SK-N-SH (cell line): Measurements from ENCODE around the gene CCNL2. TPM values are rescaled to one million over a fixed set of nuclear protein-coding genes. Genes with fewer than 3 reads are reported as not detected.

Experiments
- CTCF ChIA-PET: fragments of 300-600, 350-600 bp; formaldehyde crosslinking; extraction: SDS; loops from one replicate; lab custom pipeline; 2021; lab: Yijun Ruan, JAX
- POLR2A ChIA-PET: fragments of 350-600 bp; sonication (Branson Sonifier 250); formaldehyde crosslinking; extraction: SDS; loops from one replicate; lab custom pipeline; 2020; ENCODE audit warnings: antibody characterized with exemption, inconsistent platforms; lab: Yijun Ruan, JAX
- DNase-seq: peaks from one replicate; pipeline ENCODE4 v3.0.0; 2012
- H2AFZ ChIP-seq: fragments of 200-600 bp; sonication (generic); 2 replicates; pipeline ENCODE4 v1.8.1; 2016; ENCODE audit warnings: antibody characterized with exemption, mild to moderate bottlenecking, low read depth
- H3F3A ChIP-seq: fragments of 200-600 bp; sonication (generic); replicated peaks from 2 replicates; pipeline ENCODE3; 2016; ENCODE audit warnings: antibody characterized with exemption, mild to moderate bottlenecking; ENCODE audit not compliant: insufficient read depth
- H3K27ac ChIP-seq, 2 experiments: fragments of 200-500 bp in 1 of 2; fragments of 200-600 bp in 1 of 2; sonication (Bioruptor generic) in 1 of 2; sonication (generic), shearing (Covaris generic) in 1 of 2; 2 replicates each; pipeline versions ENCODE4 v1.5.1 to v1.6.1; 2014 to 2016; ENCODE audit warnings: low read depth in 2 of 2, inconsistent platforms in 1 of 2, low read length in 1 of 2, mild to moderate bottlenecking in 1 of 2, mixed read lengths in 1 of 2
- H3K27me3 ChIP-seq: fragments of 200-600 bp; sonication (generic), shearing (Covaris generic); 2 replicates; pipeline ENCODE4 v1.6.1; 2016; ENCODE audit warnings: mixed run types; ENCODE audit not compliant: insufficient read depth
- H3K36me3 ChIP-seq, 2 experiments: fragments of 200-500 bp in 1 of 2; fragments of 200-600 bp in 1 of 2; sonication (Bioruptor generic) in 1 of 2; sonication (generic) in 1 of 2; replicated peaks in 1 of 2; 2 replicates each; pipeline versions ENCODE3 to v1.5.1; 2014 to 2016; ENCODE audit warnings: low read length in 1 of 2, mild to moderate bottlenecking in 1 of 2; ENCODE audit not compliant: insufficient read depth in 2 of 2, control insufficient read depth in 1 of 2
- H3K4me1 ChIP-seq, 2 experiments: fragments of 200-500 bp in 1 of 2; fragments of 200-600 bp in 1 of 2; sonication (Bioruptor generic) in 1 of 2; sonication (generic), shearing (Covaris generic) in 1 of 2; 2 replicates each; pipeline versions ENCODE4 v1.5.1 to v1.6.1; 2014 to 2016; ENCODE audit warnings: low read depth in 1 of 2, low read length in 1 of 2, mixed run types in 1 of 2; ENCODE audit not compliant: insufficient read depth in 2 of 2, control insufficient read depth in 1 of 2
- H3K4me2 ChIP-seq: fragments of 200-600 bp; sonication (generic), shearing (Covaris generic); 2 replicates; pipeline ENCODE4 v1.6.1; 2017; ENCODE audit warnings: mixed run types
- H3K4me3 ChIP-seq, 2 experiments: fragments of 200-500 bp in 1 of 2; fragments of 200-600 bp in 1 of 2; sonication (Bioruptor generic) in 1 of 2; sonication (generic), shearing (Covaris generic) in 1 of 2; 2 replicates each; pipeline versions ENCODE4 v1.5.1 to v1.8.1; 2014 to 2016; ENCODE audit warnings: low read depth in 2 of 2, inconsistent platforms in 1 of 2, low read length in 1 of 2, mild to moderate bottlenecking in 1 of 2, mixed read lengths in 1 of 2, moderate library complexity in 1 of 2
- H3K79me2 ChIP-seq: fragments of 200-600 bp; sonication (generic); 2 replicates; pipeline ENCODE4 v1.8.1; 2017; ENCODE audit warnings: mild to moderate bottlenecking; ENCODE audit not compliant: insufficient read depth
- H3K9ac ChIP-seq: fragments of 200-600 bp; sonication (generic); 2 replicates; pipeline ENCODE4 v1.6.1; 2017; ENCODE audit warnings: mixed run types
- H3K9me2 ChIP-seq: fragments of 200-600 bp; sonication (generic); 2 replicates; pipeline ENCODE4 v1.6.1; 2017; ENCODE audit warnings: mixed run types
- H3K9me3 ChIP-seq: fragments of 200-600 bp; sonication (generic); 2 replicates; pipeline ENCODE4 v1.6.1; 2017; ENCODE audit warnings: mixed run types, mild to moderate bottlenecking, moderate library complexity
- H4K20me1 ChIP-seq: fragments of 200-600 bp; sonication (generic); 2 replicates; pipeline ENCODE4 v1.6.1; 2017; ENCODE audit warnings: mild to moderate bottlenecking, mixed run types; ENCODE audit not compliant: insufficient read depth
- CHD2 ChIP-seq: fragments of 150-350 bp; IDR thresholded peaks from 2 replicates; pipeline ENCODE4 v1.6.1; 2018; ENCODE audit warnings: low read length; ENCODE audit not compliant: partially characterized antibody
- ELF1 ChIP-seq: IDR thresholded peaks from 2 replicates; pipeline ENCODE4 v1.4.0; 2012
- EZH2phosphoT487 ChIP-seq: fragments of 200-600 bp; sonication (generic); IDR thresholded peaks from 2 replicates; pipeline ENCODE4 v1.6.1; 2017; ENCODE audit warnings: low read depth, mixed run types, mild to moderate bottlenecking, antibody characterized with exemption, moderate library complexity, borderline replicate concordance
- FOSL2 ChIP-seq: IDR thresholded peaks from 2 replicates; pipeline ENCODE4 v1.4.0; 2012; ENCODE audit warnings: low read depth, mild to moderate bottlenecking, moderate library complexity, borderline replicate concordance
- FOXJ3 ChIP-seq: sonication (generic); formaldehyde crosslinking; IDR thresholded peaks from 2 replicates; pipeline ENCODE4 v1.5.1; 2020; ENCODE audit warnings: mild to moderate bottlenecking, missing genetic modification reagents
- FOXM1 ChIP-seq: IDR thresholded peaks from 2 replicates; pipeline ENCODE4 v1.4.0; 2012; ENCODE audit warnings: low read depth, mild to moderate bottlenecking
- IRF3 ChIP-seq: fragments of 150-350 bp; IDR thresholded peaks from 2 replicates; pipeline ENCODE4 v1.6.1; 2016; ENCODE audit warnings: mild to moderate bottlenecking, low read depth, low read length
- MAX ChIP-seq: IDR thresholded peaks from 2 replicates; pipeline ENCODE4 v1.4.0; 2012; ENCODE audit warnings: low read depth
- MEF2A ChIP-seq: IDR thresholded peaks from 2 replicates; pipeline ENCODE4 v1.4.0; 2012; ENCODE audit warnings: low read depth, borderline replicate concordance
- MXI1 ChIP-seq: IDR thresholded peaks from 2 replicates; pipeline ENCODE4 v1.6.1; 2012; ENCODE audit warnings: mild to moderate bottlenecking, low read depth, low read length, improper control_type of control experiment
- RAD21 ChIP-seq: IDR thresholded peaks from 2 replicates; pipeline ENCODE4 v1.6.1; 2012; ENCODE audit warnings: mild to moderate bottlenecking, low read length
- RCOR1 ChIP-seq: fragments of 150-350 bp; IDR thresholded peaks from 2 replicates; pipeline ENCODE4 v1.6.1; 2017; ENCODE audit warnings: antibody characterized with exemption, low read length
- RFX5 ChIP-seq: IDR thresholded peaks from 2 replicates; pipeline ENCODE4 v1.6.1; 2012; ENCODE audit warnings: mild to moderate bottlenecking, improper control_type of control experiment, low read length
- SMC3 ChIP-seq: IDR thresholded peaks from 2 replicates; pipeline ENCODE4 v1.6.1; 2012; ENCODE audit warnings: low read depth, low read length, improper control_type of control experiment
- TAF1 ChIP-seq: IDR thresholded peaks from 2 replicates; pipeline ENCODE4 v1.6.1; 2012; ENCODE audit warnings: low read depth, mild to moderate bottlenecking, low read length, moderate library complexity, borderline replicate concordance
- TEAD4 ChIP-seq: IDR thresholded peaks from 2 replicates; pipeline ENCODE4 v1.4.0; 2012; ENCODE audit warnings: mild to moderate bottlenecking, borderline replicate concordance; ENCODE audit not compliant: insufficient read depth
- USF2 ChIP-seq: fragments of 150-350 bp; IDR thresholded peaks from 2 replicates; pipeline ENCODE4 v1.6.1; 2017; ENCODE audit warnings: antibody characterized with exemption, low read length, low read depth, borderline replicate concordance
- YY1 ChIP-seq: IDR thresholded peaks from 2 replicates; pipeline ENCODE4 v1.4.0; 2012; ENCODE audit warnings: low read depth, mild to moderate bottlenecking
- WGBS: methylation state at CpG from one replicate; pipeline ENCODE4 v1.1.6; 2017; ENCODE audit warnings: low lambda C conversion rate; 5-methylcytosine and 5-hydroxymethylcytosine counted together
- polyA plus RNA-seq, 3 experiments: library from polyadenylated mRNA; depleted of rRNA; stranded (reverse); fragments of >200 nt; gene quantifications; 2 replicates each; pipeline ENCODE4 v1.2.3, GENCODE V29; 2012
- TF ChIP-seq, protein P1 (sequence below): IDR thresholded peaks from 2 replicates; pipeline ENCODE4; 2012

The CCNL2 gene
- polyA plus RNA-seq, 1 of the 3 experiments (the other 2 are of a cell fraction), result 362 TPM

GRCh38 chr1:1356166-1356795 lies 42.9 kb downstream of the CCNL2 start:
- Histone ChIP-seq H3K79me2 (no peaks in the 10 kb centered on the region), H3K36me3 (no peaks in the 10 kb centered on the region), H3K4me1 (peaks cover 20 to 68% of the 10 kb centered on the region in 2 experiments; a peak in 3 of 4 replicates), H3K9me2 (no peaks in the 10 kb centered on the region), H3F3A (peaks cover 9% of the 10 kb centered on the region), H3K9ac (no peak overlapping the region), H3K27me3 (no peaks in the 10 kb centered on the region), H3K4me2 (no peak overlapping the region), H3K4me3 (no peak overlapping the region), H3K27ac (no peak overlapping the region; a peak in 1 of 4 replicates), H3K9me3 (no peaks in the 10 kb centered on the region), H4K20me1 (no peaks in the 10 kb centered on the region), H2AFZ (no peak overlapping the region)
- ChIA-PET CTCF (interaction anchor here (5.1 kb wide), 1 partner anchor 16 kb away, joined by 48 read pairs; no protein-coding TSS in a partner anchor), POLR2A (interaction anchor here (1.3 kb wide), 1 partner anchor 15 kb away, joined by 4 read pairs; no protein-coding TSS in a partner anchor)
- WGBS, result 42% methylated on average over 8 of the region's 8 CpGs
- DNase-seq, result no peak
- TF ChIP-seq SMC3, result no peak
- no peak for TF ChIP-seq USF2
- no peak for TF ChIP-seq IRF3
- TF ChIP-seq RFX5, result no peak
- TF ChIP-seq CHD2, result no peak
- TF ChIP-seq RCOR1, result no peak
- TF ChIP-seq TEAD4, result no peak
- no peak for TF ChIP-seq RAD21
- TF ChIP-seq FOSL2, result no peak
- no peak for TF ChIP-seq MXI1
- no peak for TF ChIP-seq YY1
- TF ChIP-seq FOXM1, result no peak
- no peak for TF ChIP-seq EZH2phosphoT487
- TF ChIP-seq MEF2A, result no peak
- TF ChIP-seq, protein P1, sequence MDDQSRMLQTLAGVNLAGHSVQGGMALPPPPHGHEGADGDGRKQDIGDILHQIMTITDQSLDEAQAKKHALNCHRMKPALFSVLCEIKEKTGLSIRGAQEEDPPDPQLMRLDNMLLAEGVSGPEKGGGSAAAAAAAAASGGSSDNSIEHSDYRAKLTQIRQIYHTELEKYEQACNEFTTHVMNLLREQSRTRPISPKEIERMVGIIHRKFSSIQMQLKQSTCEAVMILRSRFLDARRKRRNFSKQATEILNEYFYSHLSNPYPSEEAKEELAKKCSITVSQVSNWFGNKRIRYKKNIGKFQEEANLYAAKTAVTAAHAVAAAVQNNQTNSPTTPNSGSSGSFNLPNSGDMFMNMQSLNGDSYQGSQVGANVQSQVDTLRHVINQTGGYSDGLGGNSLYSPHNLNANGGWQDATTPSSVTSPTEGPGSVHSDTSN, result no peak
- no peak for TF ChIP-seq MAX
- no peak for TF ChIP-seq TAF1
- no peak for TF ChIP-seq FOXJ3 (CRISPR knock-in tag)
- no peak for TF ChIP-seq ELF1
